GM04504 (cell line): ENCODE data around the gene HLX.

Experiments
- DNase-seq: peaks from one replicate; pipeline ENCODE4 v3.0.0-alpha.2; 2012; ENCODE audit warnings: low read depth

The HLX gene

GRCh38 chr1:220896092-220896491, 16.8 kb downstream of the HLX start:
- no peak for DNase-seq

GRCh38 chr1:220900842-220901241, 21.6 kb downstream of the HLX start:
- DNase-seq: no peak

DNA sequence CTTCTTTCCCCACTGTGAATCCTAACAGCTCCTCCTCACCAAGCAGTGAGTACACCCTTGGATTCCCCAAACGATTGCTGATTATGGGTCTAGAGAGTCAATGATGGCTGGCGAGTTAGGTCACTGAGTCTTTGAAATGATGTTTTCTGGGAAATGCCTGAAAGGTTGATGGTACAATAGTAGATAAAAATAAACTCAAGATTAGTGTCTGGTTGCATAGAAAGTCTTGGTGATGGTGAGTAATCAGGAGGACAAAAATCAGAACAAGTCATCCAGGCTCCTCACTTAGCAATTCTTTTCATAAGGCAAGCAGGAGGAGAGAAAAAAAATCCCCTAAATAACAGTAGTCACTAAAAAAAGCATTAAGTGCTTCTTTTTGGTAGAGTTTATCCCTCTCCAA, 22.6 kb downstream of the HLX start:
- DNase-seq: no peak

- DNase-seq: no peak
Measured at GRCh38 chr1:220902916-220903315, 23.7 kb downstream of the HLX start.

DNA sequence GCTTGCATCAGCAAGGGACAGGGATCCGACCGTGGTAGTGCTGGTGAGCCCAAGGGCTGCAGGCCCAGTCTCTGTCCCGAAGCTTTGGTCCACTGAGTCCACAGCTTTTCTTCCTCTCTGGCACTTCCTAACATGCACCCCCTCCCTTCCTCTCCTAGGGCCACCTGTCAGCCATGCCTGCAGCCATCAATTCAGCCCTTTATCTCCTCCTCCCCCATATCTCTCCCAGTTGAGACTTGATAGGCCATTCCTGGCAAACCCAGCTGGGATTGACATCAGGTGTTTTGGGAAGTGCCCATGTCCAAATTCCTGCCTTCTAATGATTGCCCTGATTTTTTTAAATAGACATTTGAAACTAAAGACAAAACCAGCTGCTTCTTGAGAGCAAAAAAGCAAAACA, 25.6 kb downstream of the HLX start:
- DNase-seq: no peak

DNA sequence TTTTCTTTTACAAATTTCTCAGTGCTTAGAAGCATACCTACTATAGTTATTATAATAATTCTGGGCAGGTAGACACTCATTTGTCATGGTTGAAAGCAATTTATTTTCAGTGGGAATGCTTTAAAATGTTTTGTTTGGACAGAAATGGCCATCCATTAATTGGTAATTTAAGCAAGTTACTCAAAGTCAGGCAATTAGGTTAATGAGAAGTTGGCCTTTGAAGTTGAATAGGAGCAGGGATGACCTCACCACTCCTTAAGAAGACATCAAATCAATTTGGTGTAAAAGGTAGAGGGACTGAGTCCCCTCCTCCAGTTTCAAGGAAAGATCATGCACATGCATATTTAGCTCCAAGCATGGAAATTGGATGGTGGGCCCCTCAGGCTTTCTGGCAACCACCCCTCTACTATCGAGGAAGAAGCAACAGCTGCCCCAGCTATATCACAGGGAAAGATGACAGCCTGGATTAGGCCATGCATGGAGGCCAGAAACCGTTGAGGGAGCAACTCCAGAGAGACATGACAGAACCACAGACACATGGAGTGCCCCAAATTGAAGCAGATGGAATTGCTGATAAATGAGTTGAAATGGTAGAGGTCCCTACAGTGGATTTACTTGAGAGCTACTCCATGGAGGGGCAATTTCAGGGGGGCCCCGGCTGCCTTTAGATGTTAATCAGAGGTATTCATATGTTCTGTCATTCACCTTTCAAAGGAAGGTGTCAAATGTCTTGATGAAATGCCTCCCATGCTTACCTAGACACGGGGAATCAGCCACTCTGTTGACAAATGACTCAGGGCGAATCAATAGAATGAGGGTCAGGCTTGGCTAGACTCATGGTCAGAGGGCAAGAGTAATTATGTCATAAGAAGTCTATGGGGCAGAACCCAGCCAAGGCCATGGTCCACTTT, 26.7 kb downstream of the HLX start:
- DNase-seq: no peak

DNA sequence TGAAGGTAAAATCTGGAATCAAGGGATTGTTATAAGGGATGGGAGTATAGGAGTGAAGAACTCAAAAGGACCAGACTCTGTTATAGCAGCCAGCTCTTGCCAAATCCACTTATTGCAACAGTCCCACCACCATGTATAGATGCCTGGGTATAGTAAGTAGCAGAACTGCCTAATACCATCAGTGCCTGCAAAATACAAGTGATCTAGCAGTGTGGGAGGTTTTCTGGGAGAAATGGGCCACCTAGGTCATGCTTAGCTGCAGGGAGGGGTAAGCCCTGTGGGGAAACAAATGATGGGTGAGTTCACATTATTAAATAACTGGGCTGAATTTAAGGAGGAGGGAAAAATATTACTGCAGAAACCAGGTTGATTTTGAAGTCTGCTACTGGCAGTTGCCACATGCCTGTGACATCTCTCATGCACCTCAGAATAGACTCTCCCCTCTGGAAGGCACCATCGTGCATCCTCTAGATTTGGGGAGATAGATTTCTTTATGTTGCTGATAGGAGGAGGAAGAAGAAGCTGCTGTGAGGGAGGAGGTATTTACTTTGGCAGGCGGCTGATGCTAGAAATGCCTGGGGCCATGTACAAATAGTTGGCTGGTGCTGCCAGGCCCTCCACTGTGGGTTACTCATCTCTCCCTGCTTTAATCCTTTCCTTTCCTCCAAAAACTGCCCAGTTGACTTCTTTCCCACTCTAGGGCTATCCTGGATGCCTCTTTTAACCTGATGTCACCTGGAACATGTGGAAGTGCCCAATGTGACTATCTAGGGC, 27.5 kb downstream of the HLX start:
- no peak for DNase-seq

DNA sequence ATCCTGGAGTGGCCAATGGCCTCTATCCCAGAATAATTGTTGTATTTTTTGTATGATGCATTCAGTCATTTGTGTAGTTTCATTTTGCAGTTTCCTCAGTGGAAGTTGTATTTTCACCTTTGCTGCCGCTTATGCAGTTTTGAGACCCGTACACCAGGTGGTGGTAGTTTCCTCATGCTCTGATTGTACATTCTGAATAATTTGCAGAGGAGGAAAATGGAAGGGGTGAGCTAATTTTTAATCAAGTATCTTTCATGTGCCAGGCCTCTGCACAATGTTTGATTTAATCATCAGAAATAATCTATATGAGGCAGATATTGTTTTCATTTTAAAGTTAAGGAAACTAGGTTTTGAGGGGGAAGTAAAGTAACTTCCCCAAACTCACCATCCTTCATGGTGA, 29.5 kb downstream of the HLX start:
- DNase-seq: no peak

- DNase-seq: no peak
Measured at GRCh38 chr1:220910021-220910420, 30.8 kb downstream of the HLX start.

- DNase-seq: no peak
Measured at GRCh38 chr1:220914283-220915116, 35.3 kb downstream of the HLX start.

DNA sequence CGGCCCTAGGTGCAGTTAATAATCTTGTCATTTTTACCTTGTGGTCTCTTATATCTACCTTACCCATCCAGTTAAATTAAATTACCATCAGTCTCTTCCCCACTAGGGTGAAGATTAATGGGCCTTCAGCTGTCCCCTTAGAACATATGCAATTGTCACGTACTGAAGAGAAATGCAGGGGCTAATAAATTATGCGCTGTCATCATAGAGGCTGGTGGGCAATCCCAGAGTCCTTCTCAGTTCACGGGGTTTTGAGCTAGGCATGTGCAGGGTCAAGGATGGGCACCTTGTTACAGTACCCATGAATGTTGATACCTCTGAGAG, 35.8 kb downstream of the HLX start:
- no peak for DNase-seq

- DNase-seq: no peak
Measured at GRCh38 chr1:220915954-220916353, 36.7 kb downstream of the HLX start.

GRCh38 chr1:220917101-220917500, 37.9 kb downstream of the HLX start:
- no peak for DNase-seq

GRCh38 chr1:220917535-220918209, 38.4 kb downstream of the HLX start:
- no peak for DNase-seq

GRCh38 chr1:220918285-220918951, 39.2 kb downstream of the HLX start:
- DNase-seq: no peak

- no peak for DNase-seq
Measured at GRCh38 chr1:220920967-220921366, 41.7 kb downstream of the HLX start.

- DNase-seq: no peak
Measured at GRCh38 chr1:220921498-220921897, 42.3 kb downstream of the HLX start.

DNA sequence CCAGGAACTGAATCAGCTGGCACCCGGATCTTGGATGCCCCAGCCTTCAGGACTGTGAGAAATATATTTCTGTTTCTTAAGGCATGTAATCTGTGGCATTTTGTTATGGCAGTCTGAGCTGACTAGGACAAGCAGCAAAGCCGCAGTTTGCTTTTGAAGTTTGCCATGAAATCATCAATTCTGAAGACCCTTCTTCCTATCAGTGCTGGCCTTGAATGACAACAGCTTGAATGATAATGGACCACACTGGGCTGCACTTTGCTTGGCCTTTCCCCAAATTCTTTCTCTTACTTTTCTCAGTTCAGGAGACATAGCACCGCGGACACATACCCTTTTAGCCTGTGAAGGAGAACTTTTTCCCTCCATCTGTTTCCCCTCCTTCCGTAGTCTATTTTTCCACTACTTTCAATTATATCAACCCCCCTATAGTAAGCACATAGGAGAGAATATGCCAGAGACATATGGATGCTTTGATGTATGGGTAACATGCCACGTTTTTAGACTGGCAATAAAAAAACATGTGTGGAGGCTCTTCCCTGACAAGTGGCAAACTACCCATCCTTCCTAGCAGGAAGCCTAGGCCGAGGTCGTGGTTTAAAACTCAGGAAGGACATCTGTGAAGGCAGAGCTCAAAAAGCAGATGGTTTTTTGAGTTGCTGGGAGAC, 42.9 kb downstream of the HLX start:
- DNase-seq: no peak

DNA sequence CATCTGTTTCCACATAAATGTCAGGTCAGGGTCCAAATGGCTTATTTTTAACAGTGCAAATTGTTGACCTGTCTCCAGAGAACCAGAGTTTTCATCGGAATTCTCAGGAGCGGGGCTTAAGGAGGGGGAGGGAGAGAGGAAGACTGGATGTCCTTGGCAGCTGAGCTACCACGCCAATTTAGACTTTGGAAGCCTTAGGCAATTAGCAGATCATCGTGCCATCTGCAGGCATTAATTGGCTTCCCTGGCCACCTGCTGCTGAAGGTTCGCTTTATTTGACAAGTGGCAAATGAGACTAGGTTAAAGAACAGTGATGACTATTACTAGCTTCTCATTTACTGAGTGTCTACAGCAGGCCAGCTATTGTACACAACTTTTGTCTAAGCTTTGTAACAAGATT, 43.7 kb downstream of the HLX start:
- no peak for DNase-seq

- no peak for DNase-seq
Measured at GRCh38 chr1:220924331-220924970, 45.2 kb downstream of the HLX start.
